ENCODE measurements around the gene PLEKHG3.

DNA sequence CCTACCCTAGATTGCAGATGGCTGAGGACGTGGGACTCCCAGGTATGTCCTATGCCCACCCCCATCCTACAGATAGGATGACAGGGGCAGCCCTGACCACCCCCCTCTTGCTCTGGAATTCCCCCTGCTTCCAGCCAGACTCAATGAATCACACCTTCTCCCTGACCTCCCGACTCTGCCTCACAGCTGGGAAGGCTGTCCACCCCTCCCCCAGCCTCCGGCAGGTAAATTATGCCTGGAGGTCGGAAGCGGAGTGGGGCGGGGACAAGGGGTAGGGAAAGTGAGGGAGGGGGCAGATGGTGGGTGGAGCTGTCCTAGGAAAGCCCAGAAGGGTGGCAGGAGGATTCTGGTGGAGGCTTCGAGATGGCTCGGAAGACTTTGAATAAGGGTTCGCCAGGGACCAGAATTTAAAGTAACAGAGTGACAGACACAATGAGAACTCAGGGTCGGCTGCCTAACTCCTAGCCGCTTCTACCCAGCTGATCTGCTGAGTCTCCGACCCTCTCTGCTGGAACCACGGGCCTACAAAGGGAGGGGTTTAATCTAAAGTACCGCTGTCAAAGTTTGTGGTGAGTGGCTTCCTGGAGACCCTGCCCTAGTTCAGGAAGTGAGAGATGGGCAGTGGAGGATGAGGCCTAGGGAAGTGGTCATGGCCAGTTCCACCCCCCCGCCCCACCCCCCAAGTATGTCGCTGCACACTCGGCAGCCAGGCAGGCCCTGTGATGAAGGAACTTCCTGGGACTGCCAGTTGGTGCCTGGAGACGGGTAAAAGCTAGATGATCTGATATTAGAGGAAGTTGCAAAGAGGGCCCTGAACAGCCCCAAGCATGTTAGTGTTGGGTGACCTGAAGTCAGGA lies 4.2 kb downstream of the PLEKHG3 start:
- TF ChIP-seq GATA2 (IDR thresholded peaks at IDR 0.05; ENCODE audit: low read depth, low read length) (no peak), GATA3 (IDR thresholded peaks at IDR 0.05; ENCODE audit: low read depth, low read length) (no peak)

All from SH-SY5Y (cell line).